Head of caudate nucleus (tissue), 42 donors: Measurements from ENCODE around the gene SOX14.

Experiments
- DNase-seq, 42 donors: peaks; one replicate each; pipeline versions ENCODE4 v3.0.0 to v3.0.0-alpha.2; 2020 to 2021; ENCODE audit warnings: mixed read lengths in 7 of 42
- intact Hi-C: fragments of 100-400 bp; cut with DNase I; formaldehyde crosslinking; loops from one replicate; pipeline ENCODE4 v1.15.0; 2022

The SOX14 gene

GRCh38 chr3:137812023-137812422 is 47.9 kb downstream of the SOX14 start:
- intact Hi-C loops = no loop called here
- no peak for DNase-seq

- no peak for DNase-seq
- intact Hi-C loops = no loop called here
These were observed 51.1 kb downstream of the SOX14 start for GRCh38 chr3:137815251-137815650.
